Calu3 (cell line): ENCODE data around the gene FLG2. TPM values are rescaled to one million over a fixed set of nuclear protein-coding genes. Genes with fewer than 3 reads are reported as not detected.

Experiments used
- BruUV-seq: library from RNA; stranded (reverse); fragments of 400-500 nt; replicated peaks from 2 replicates; lab custom pipeline; 2021; lab: Mats Ljungman, UMichigan
- CTCF ChIA-PET: fragments of 300-600 bp; sonication (Branson Sonifier 250); formaldehyde crosslinking; loops from one replicate; lab custom pipeline; 2022; ENCODE audit warnings: antibody characterized with exemption; lab: Charles Lee
- DNase-seq: peaks from one replicate; pipeline ENCODE4 v3.0.0; 2022
- H3K27ac Mint-ChIP-seq: one replicate; pipeline ENCODE4 v1.8.0; 2022; ENCODE audit warnings: mixed read lengths; ENCODE audit not compliant: unreplicated experiment
- H3K27me3 Mint-ChIP-seq: one replicate; pipeline ENCODE4 v1.8.0; 2022; ENCODE audit warnings: mixed read lengths; ENCODE audit not compliant: unreplicated experiment
- H3K36me3 Mint-ChIP-seq: one replicate; pipeline ENCODE4 v1.8.0; 2022; ENCODE audit warnings: mild to moderate bottlenecking, moderate library complexity, mixed read lengths; ENCODE audit not compliant: insufficient read depth, unreplicated experiment
- H3K4me1 Mint-ChIP-seq: one replicate; pipeline ENCODE4 v1.8.0; 2022; ENCODE audit warnings: mild to moderate bottlenecking, low read depth, mixed read lengths; ENCODE audit not compliant: unreplicated experiment
- H3K4me3 Mint-ChIP-seq: one replicate; pipeline ENCODE4 v1.8.0; 2022; ENCODE audit warnings: mild to moderate bottlenecking, low read depth, moderate library complexity, mixed read lengths; ENCODE audit not compliant: unreplicated experiment
- H3K9me3 Mint-ChIP-seq: one replicate; pipeline ENCODE4 v1.8.0; 2022; ENCODE audit warnings: low read depth, mixed read lengths; ENCODE audit not compliant: unreplicated experiment
- intact Hi-C: fragments of 100-400 bp; cut with micrococcal nuclease; formaldehyde crosslinking; loops from one replicate; pipeline ENCODE4 v1.10.0; 2022; ENCODE audit not compliant: unreplicated experiment
- total RNA-seq: library from RNA; stranded (reverse); gene quantifications from 2 replicates; pipeline ENCODE4 v1.2.3, GENCODE V29; 2022
- TF ChIP-seq, protein P1 (sequence below): fragments of 200-600 bp; IDR thresholded peaks from one replicate; pipeline ENCODE4 v1.8.0; 2022; ENCODE audit warnings: antibody characterized with exemption; ENCODE audit not compliant: unreplicated experiment

The FLG2 gene
- total RNA-seq, 1 experiment from 2014 or later, result not detected

DNA sequence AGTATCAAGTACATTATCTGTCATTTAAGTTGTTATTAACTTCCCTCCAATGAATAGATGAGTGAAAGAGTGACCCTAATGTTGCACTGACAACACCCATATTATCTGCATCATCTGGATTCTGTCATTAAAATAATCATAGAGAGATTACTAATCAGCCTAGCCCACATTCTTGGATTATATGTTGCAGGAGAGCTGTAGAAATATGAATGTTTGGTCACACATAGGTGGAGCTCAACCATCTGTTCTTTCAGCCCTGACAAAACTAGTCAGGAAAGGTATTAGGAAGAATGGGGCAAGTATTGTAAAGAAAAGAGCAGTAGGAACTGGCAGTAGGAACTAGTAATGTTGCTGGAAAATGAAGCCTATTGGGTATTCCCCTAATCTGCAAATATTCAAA lies 15.4 kb downstream of the FLG2 start:
- DNase-seq, result no peak
- H3K27ac Mint-ChIP-seq, result no peak overlapping the region
- intact Hi-C loops, result loop anchor here (10.0 kb wide), 1 partner anchor 290 kb away; no protein-coding TSS in a partner anchor
- H3K9me3 Mint-ChIP-seq, result no peaks in the 10 kb centered on the region
- CTCF ChIA-PET, result interaction anchor here (1.3 kb wide), 1 partner anchor 10 kb away, joined by 5 read pairs; no protein-coding TSS in a partner anchor
- H3K27me3 Mint-ChIP-seq, result peaks cover 43% of the 10 kb centered on the region
- no peak overlapping the region for H3K4me3 Mint-ChIP-seq
- BruUV-seq, result no TSS peak
- no peaks in the 10 kb centered on the region for H3K36me3 Mint-ChIP-seq
- TF ChIP-seq, protein P1, sequence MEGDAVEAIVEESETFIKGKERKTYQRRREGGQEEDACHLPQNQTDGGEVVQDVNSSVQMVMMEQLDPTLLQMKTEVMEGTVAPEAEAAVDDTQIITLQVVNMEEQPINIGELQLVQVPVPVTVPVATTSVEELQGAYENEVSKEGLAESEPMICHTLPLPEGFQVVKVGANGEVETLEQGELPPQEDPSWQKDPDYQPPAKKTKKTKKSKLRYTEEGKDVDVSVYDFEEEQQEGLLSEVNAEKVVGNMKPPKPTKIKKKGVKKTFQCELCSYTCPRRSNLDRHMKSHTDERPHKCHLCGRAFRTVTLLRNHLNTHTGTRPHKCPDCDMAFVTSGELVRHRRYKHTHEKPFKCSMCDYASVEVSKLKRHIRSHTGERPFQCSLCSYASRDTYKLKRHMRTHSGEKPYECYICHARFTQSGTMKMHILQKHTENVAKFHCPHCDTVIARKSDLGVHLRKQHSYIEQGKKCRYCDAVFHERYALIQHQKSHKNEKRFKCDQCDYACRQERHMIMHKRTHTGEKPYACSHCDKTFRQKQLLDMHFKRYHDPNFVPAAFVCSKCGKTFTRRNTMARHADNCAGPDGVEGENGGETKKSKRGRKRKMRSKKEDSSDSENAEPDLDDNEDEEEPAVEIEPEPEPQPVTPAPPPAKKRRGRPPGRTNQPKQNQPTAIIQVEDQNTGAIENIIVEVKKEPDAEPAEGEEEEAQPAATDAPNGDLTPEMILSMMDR, result no peak
- H3K4me1 Mint-ChIP-seq, result no peaks in the 10 kb centered on the region

DNA sequence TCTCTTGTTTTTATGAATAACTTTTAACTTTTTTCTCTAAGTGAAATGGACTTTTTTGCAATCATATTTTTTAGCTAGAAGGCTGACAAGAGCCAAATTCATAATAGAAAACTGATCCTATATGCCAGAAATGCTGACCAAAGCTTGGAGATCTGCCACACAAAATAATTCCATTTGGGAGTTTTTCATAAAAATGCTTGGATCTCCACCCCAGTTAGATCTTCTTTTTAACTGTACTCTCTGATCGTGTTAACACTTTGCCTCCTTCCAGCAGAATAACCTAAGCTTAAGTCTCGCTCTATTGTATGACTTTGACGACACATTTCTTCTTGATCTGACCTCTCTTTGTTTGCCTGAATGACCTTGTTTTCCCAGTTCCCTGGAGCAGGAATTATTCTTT lies 16.8 kb downstream of the FLG2 start:
- Mint-ChIP-seq H3K27me3 (peaks cover 46% of the 10 kb centered on the region), H3K4me3 (no peak overlapping the region), H3K27ac (no peak overlapping the region), H3K4me1 (no peaks in the 10 kb centered on the region), H3K9me3 (no peaks in the 10 kb centered on the region), H3K36me3 (no peaks in the 10 kb centered on the region)
- TF ChIP-seq, protein P1, result no peak
- no TSS peak for BruUV-seq
- CTCF ChIA-PET, result interaction anchor here (1.6 kb wide), 1 partner anchor 116 kb away, joined by 4 read pairs; no protein-coding TSS in a partner anchor
- intact Hi-C loops, result loop anchor here (10.0 kb wide), 1 partner anchor 288 kb away; no protein-coding TSS in a partner anchor
- no peak for DNase-seq

DNA sequence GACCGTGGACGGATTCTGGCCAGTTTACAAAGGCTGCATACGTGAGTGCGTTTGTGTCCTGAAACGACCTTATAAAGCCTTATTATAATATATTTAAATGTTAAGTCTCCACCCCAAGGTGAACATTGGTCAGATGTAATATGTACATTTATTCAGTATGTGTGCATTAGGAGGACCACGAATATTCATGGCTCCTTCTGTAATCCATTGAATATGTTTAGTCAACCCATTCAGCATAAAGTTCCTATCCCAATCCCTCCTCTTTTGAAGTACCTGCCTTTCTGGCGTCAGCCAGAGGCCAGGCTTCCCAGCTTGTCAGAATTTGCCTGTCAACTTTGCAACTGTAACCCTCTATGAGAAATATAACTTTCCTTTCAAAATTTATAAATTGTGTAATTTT lies 24.4 kb downstream of the FLG2 start:
- Mint-ChIP-seq H3K27ac (no peak overlapping the region), H3K4me3 (no peak overlapping the region), H3K27me3 (peaks cover 38% of the 10 kb centered on the region), H3K36me3 (no peaks in the 10 kb centered on the region), H3K9me3 (no peaks in the 10 kb centered on the region), H3K4me1 (no peaks in the 10 kb centered on the region)
- no TSS peak for BruUV-seq
- DNase-seq, result no peak
- intact Hi-C loops, result no loop called here
- TF ChIP-seq, protein P1, result no peak
- CTCF ChIA-PET, result interaction anchor here (0.9 kb wide), 1 partner anchor 38 kb away, joined by 3 read pairs; no protein-coding TSS in a partner anchor

GRCh38 chr1:152328801-152329391 lies 30.9 kb downstream of the FLG2 start:
- peaks cover 27% of the 10 kb centered on the region for H3K27me3 Mint-ChIP-seq
- no peaks in the 10 kb centered on the region for H3K4me1 Mint-ChIP-seq
- no peaks in the 10 kb centered on the region for H3K9me3 Mint-ChIP-seq
- no peak for DNase-seq
- TF ChIP-seq, protein P1, result no peak
- no peak overlapping the region for H3K27ac Mint-ChIP-seq
- CTCF ChIA-PET, result no interaction called here
- intact Hi-C loops, result loop anchor here (10.0 kb wide), 1 partner anchor 54 kb away; no protein-coding TSS in a partner anchor
- H3K4me3 Mint-ChIP-seq, result no peak overlapping the region
- H3K36me3 Mint-ChIP-seq, result no peaks in the 10 kb centered on the region
- BruUV-seq, result no TSS peak
